Right lobe of liver (tissue), 6 donors: ENCODE results near the gene UBE2F. TPM values are rescaled to one million over a fixed set of nuclear protein-coding genes. Genes with fewer than 3 reads are reported as not detected.

ENCODE experiments used
- ATAC-seq, 4 donors: fragments of 200-7000 bp; cut with Tn5 transposase; one replicate each; pipeline ENCODE4 v1.9.1; 2020; ENCODE audit warnings: mild to moderate bottlenecking in 4 of 4, moderate library complexity in 4 of 4
- DNase-seq, 3 donors: peaks; one replicate each; pipeline ENCODE4 v3.0.0-alpha.2; 2020
- H3K27ac ChIP-seq, 3 donors: fragments of 200-600 bp; one replicate each; pipeline ENCODE4 v1.8.0; 2022
- H3K27me3 ChIP-seq, 2 donors: fragments of 200-600 bp; one replicate each; pipeline ENCODE4 v1.8.0; 2022
- H3K36me3 ChIP-seq, 4 donors: fragments of 200-600 bp; sonication (generic) in 1 of 4; one replicate each; pipeline versions ENCODE4 v1.5.1 to v1.8.0; 2017 to 2022; ENCODE audit warnings: control low read depth in 1 of 4
- H3K4me1 ChIP-seq, 4 donors: fragments of 200-600 bp; sonication (generic) in 1 of 4; one replicate each; pipeline versions ENCODE4 v1.5.1 to v1.8.0; 2017 to 2022; ENCODE audit warnings: control low read depth in 1 of 4
- H3K4me3 ChIP-seq, 3 donors: fragments of 200-600 bp; one replicate each; pipeline ENCODE4 v1.8.0; 2022
- H3K9me3 ChIP-seq, 4 donors: fragments of 200-600 bp; sonication (generic) in 1 of 4; one replicate each; pipeline versions ENCODE4 v1.5.1 to v1.8.0; 2017 to 2022; ENCODE audit warnings: control low read depth in 1 of 4
- CTCF ChIP-seq, 4 donors: fragments of 200-600 bp in 3 of 4; fragments of 450-650 bp in 1 of 4; IDR thresholded peaks; one replicate each; pipeline versions ENCODE4 v1.5.1 to v1.8.0; 2016 to 2022; ENCODE audit warnings: antibody characterized with exemption in 4 of 4, mild to moderate bottlenecking in 2 of 4
- POLR2A ChIP-seq: fragments of 450-650 bp; IDR thresholded peaks from one replicate; pipeline ENCODE4 v1.6.1; 2017; ENCODE audit warnings: antibody characterized with exemption, mild to moderate bottlenecking
- WGBS: methylation state at CpG from one replicate; pipeline ENCODE4 v1.1.6; 2018; ENCODE audit warnings: low coverage, low lambda C conversion rate; ENCODE audit not compliant: insufficient coverage; ENCODE audit errors: missing lambda C conversion rate; 5-methylcytosine and 5-hydroxymethylcytosine counted together
- intact Hi-C, 2 donors: fragments of 100-400 bp; cut with DNase I; formaldehyde crosslinking; loops; one replicate each; pipeline versions ENCODE4 v1.11.2 to v1.14.1; 2022
- total RNA-seq, 6 experiments: library from RNA; depleted of rRNA in 2 of 6; stranded (reverse); fragments of >200 nt in 2 of 6; fragmentation: NEBNext Ultra II Directional in 3 of 6; extraction: Animal tissue kit (Norgen Biotek cat#: 25700) in 3 of 6; gene quantifications; one replicate each; pipeline versions ENCODE4 v1.1.0 to v1.2.4, GENCODE V29; 2016 to 2023
- donor health status: DM: no; HTN: yes; CAD: no.
- donor health status: DM: no; HTN: no; CAD: no.
- donor health status: DM: no; HTN: no; CAD: no.
- donor health status: DM: no; HTN: yes; CAD: no.
- donor health status: DM: no; HTN: yes; CAD: no.

UBE2F gene
- total RNA-seq, 6 experiments from 2014 or later: 23.3 to 44.9 (median 28.3) TPM

- no peaks in the 10 kb centered on the region for H3K4me1 ChIP-seq
- no peak overlapping the region for H3K27ac ChIP-seq
- H3K27me3 ChIP-seq: no peaks in the 10 kb centered on the region
- ATAC-seq: no peak
- H3K36me3 ChIP-seq: no peaks in the 10 kb centered on the region
- DNase-seq: no peak
- 86% methylated on average over 1 of the region's 1 CpG for WGBS
- intact Hi-C loops: no loop called here
- no peak overlapping the region for H3K4me3 ChIP-seq
- TF ChIP-seq CTCF (IDR thresholded peaks at IDR 0.05) (no peak), POLR2A (no peak)
- H3K9me3 ChIP-seq: no peaks in the 10 kb centered on the region
Observed at GRCh38 chr2:238010572-238010971, 43.8 kb downstream of the UBE2F start.

- H3K27me3 ChIP-seq: no peaks in the 10 kb centered on the region
- H3K36me3 ChIP-seq: no peaks in the 10 kb centered on the region
- H3K9me3 ChIP-seq: no peaks in the 10 kb centered on the region
- intact Hi-C loops: no loop called here
- H3K27ac ChIP-seq: no peak overlapping the region
- H3K4me3 ChIP-seq: no peak overlapping the region
- no peaks in the 10 kb centered on the region for H3K4me1 ChIP-seq
- DNase-seq: no peak
- 90% methylated on average over 4 of the region's 7 CpGs for WGBS
- TF ChIP-seq POLR2A (no peak), CTCF (IDR thresholded peaks at IDR 0.05) (no peak)
- no peak for ATAC-seq
Observed at GRCh38 chr2:238013806-238014205, 47.0 kb downstream of the UBE2F start.

- H3K27me3 ChIP-seq: no peaks in the 10 kb centered on the region
- DNase-seq (no peak), ATAC-seq (no peak)
- H3K36me3 ChIP-seq: no peaks in the 10 kb centered on the region
- H3K9me3 ChIP-seq: no peaks in the 10 kb centered on the region
- H3K4me1 ChIP-seq: no peaks in the 10 kb centered on the region
- 43% methylated on average over 1 of the region's 4 CpGs for WGBS
- H3K4me3 ChIP-seq: no peak overlapping the region
- intact Hi-C loops: no loop called here
- no peak overlapping the region for H3K27ac ChIP-seq
- TF ChIP-seq CTCF (IDR thresholded peaks at IDR 0.05) (peak in 3 of 4 donors; percentile 10 to 23 (median 12)), POLR2A (no peak)
Observed at GRCh38 chr2:238015705-238016104, 48.9 kb downstream of the UBE2F start.

- Histone ChIP-seq H3K4me1 (no peaks in the 10 kb centered on the region), H3K4me3 (no peak overlapping the region), H3K27me3 (no peaks in the 10 kb centered on the region), H3K36me3 (no peaks in the 10 kb centered on the region), H3K9me3 (no peaks in the 10 kb centered on the region), H3K27ac (no peak overlapping the region)
- ATAC-seq: peak in 1 of 4 donors; percentile 44
- DNase-seq: no peak
- 81% methylated on average over 3 of the region's 8 CpGs for WGBS
- TF ChIP-seq CTCF (IDR thresholded peaks at IDR 0.05): no peak
- no peak for TF ChIP-seq POLR2A
- intact Hi-C loops: no loop called here
Observed at GRCh38 chr2:238016526-238016925, 49.7 kb downstream of the UBE2F start.

GRCh38 chr2:238019962-238020361, 53.1 kb downstream of the UBE2F start:
- H3K4me1 ChIP-seq: no peaks in the 10 kb centered on the region
- no peak overlapping the region for H3K27ac ChIP-seq
- ATAC-seq (no peak), DNase-seq (no peak)
- H3K4me3 ChIP-seq: no peak overlapping the region
- TF ChIP-seq POLR2A (no peak), CTCF (IDR thresholded peaks at IDR 0.05) (no peak)
- no peaks in the 10 kb centered on the region for H3K9me3 ChIP-seq
- no peaks in the 10 kb centered on the region for H3K36me3 ChIP-seq
- intact Hi-C loops: no loop called here
- 94% methylated on average over 2 of the region's 2 CpGs for WGBS
- H3K27me3 ChIP-seq: no peaks in the 10 kb centered on the region
